ENCODE measurements around the gene SLC39A5. TPM values are rescaled to one million over a fixed set of nuclear protein-coding genes. Genes with fewer than 3 reads are reported as not detected.

SLC39A5 gene
- total RNA-seq, 1 donor from 2014 or later, result 65.2 TPM

DNA sequence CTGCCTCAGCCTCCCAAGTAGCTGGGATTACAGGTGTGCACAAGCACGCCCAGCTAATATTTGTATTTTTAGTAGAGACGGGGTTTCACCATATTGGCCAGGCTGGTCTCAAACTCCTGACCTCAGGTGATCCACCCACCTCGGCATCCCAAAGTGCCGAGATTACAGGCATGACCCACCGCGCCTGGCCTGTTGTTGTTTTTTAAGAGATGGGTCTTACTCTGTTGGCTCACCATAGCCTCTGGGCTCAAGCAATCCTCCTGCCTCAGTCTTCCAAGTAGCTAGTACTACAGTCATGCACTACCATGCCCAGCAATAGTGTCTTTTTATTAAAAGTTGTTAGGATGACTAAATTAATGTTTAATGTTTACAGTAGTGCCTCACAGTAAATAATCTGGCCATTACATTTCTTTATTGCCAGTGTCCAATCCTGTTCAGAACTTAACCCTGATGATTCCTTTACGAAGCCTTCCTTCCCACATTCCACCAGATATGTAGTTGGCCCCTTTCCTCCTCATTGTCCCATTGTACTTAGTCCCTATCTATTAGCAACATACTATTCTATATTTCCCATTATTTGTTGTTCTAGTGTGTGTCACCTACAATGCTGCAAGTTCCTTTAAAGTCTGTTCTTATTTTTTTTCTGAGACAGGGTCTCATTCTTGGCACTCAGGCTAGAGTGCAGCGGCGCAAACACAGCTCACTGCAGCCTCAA is 31.8 kb upstream of the SLC39A5 start:
- no peak for TF ChIP-seq CTCF (IDR thresholded peaks at IDR 0.05; ENCODE audit: unreplicated experiment)
- Mint-ChIP-seq H3K4me3 (ENCODE audit: low read depth) (no peak overlapping the region), H3K36me3 (ENCODE audit: insufficient read depth) (peaks cover 2% of the 10 kb centered on the region), H3K4me1 (ENCODE audit: low read depth) (peaks cover 4% of the 10 kb centered on the region), H3K27ac (peak overlapping the region; percentile 11), H3K9me3 (ENCODE audit: low read depth) (no peaks in the 10 kb centered on the region), H3K27me3 (no peaks in the 10 kb centered on the region)
- no peak for DNase-seq (ENCODE audit: low spot score, unreplicated experiment)

DNA sequence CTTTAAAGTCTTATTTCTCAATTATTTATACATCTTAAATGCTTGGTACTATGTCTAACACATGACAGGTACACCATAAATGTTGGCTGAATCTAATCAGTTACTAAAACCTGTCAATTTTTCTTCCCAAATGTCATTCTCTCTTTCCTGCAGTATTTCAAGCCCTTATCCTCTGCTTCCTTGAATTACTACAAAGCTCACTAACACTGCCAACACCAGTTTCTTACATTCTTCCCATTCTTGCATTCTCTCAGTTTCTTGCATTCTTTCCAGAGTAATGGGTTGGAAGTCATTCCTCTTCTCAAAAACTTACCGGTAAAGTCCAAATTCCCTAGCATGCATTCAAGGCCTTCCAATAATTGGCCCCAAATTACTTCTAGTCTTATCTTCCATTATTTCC is 31.0 kb upstream of the SLC39A5 start:
- no peak for TF ChIP-seq CTCF (IDR thresholded peaks at IDR 0.05; ENCODE audit: unreplicated experiment)
- H3K9me3 Mint-ChIP-seq (ENCODE audit: low read depth), result no peaks in the 10 kb centered on the region
- no peaks in the 10 kb centered on the region for H3K27me3 Mint-ChIP-seq
- DNase-seq (ENCODE audit: low spot score, unreplicated experiment), result no peak
- no peak overlapping the region for H3K27ac Mint-ChIP-seq
- H3K4me1 Mint-ChIP-seq (ENCODE audit: low read depth), result peaks cover 1% of the 10 kb centered on the region
- no peak overlapping the region for H3K4me3 Mint-ChIP-seq (ENCODE audit: low read depth)
- H3K36me3 Mint-ChIP-seq (ENCODE audit: insufficient read depth), result no peaks in the 10 kb centered on the region

- no peak for DNase-seq (ENCODE audit: low spot score, unreplicated experiment)
- H3K4me3 Mint-ChIP-seq (ENCODE audit: low read depth), result no peak overlapping the region
Measured at GRCh38 chr12:56202366-56202765, 27.5 kb upstream of the SLC39A5 start.

GRCh38 chr12:56202838-56203237 is 27.0 kb upstream of the SLC39A5 start:
- Mint-ChIP-seq H3K27me3 (no peaks in the 10 kb centered on the region), H3K9me3 (ENCODE audit: low read depth) (no peaks in the 10 kb centered on the region), H3K4me1 (ENCODE audit: low read depth) (peaks cover 1% of the 10 kb centered on the region), H3K36me3 (ENCODE audit: insufficient read depth) (peaks cover 8% of the 10 kb centered on the region), H3K27ac (peak overlapping the region; percentile 23), H3K4me3 (ENCODE audit: low read depth) (no peak overlapping the region)
- no peak for TF ChIP-seq CTCF (IDR thresholded peaks at IDR 0.05; ENCODE audit: unreplicated experiment)
- DNase-seq (ENCODE audit: low spot score, unreplicated experiment), result no peak

More at GRCh38 chr12:56202366-56202765, 27.5 kb upstream of the SLC39A5 start:
- H3K27ac Mint-ChIP-seq, result peak overlapping the region; percentile 23
- H3K36me3 Mint-ChIP-seq (ENCODE audit: insufficient read depth), result peaks cover 8% of the 10 kb centered on the region
- no peak for TF ChIP-seq CTCF (IDR thresholded peaks at IDR 0.05; ENCODE audit: unreplicated experiment)
- peaks cover 1% of the 10 kb centered on the region for H3K4me1 Mint-ChIP-seq (ENCODE audit: low read depth)
- no peaks in the 10 kb centered on the region for H3K27me3 Mint-ChIP-seq
- H3K9me3 Mint-ChIP-seq (ENCODE audit: low read depth), result no peaks in the 10 kb centered on the region

GRCh38 chr12:56204275-56204674 is 25.6 kb upstream of the SLC39A5 start:
- Mint-ChIP-seq H3K4me1 (ENCODE audit: low read depth) (peaks cover 1% of the 10 kb centered on the region), H3K27me3 (no peaks in the 10 kb centered on the region), H3K27ac (no peak overlapping the region), H3K4me3 (ENCODE audit: low read depth) (no peak overlapping the region), H3K36me3 (ENCODE audit: insufficient read depth) (peaks cover 10% of the 10 kb centered on the region), H3K9me3 (ENCODE audit: low read depth) (no peaks in the 10 kb centered on the region)
- no peak for TF ChIP-seq CTCF (IDR thresholded peaks at IDR 0.05; ENCODE audit: unreplicated experiment)
- DNase-seq (ENCODE audit: low spot score, unreplicated experiment), result no peak

All from progenitor cell of endocrine pancreas (in vitro differentiated cells).